ENCODE data around the gene CACNA2D1. TPM values are rescaled to one million over a fixed set of nuclear protein-coding genes. Genes with fewer than 3 reads are reported as not detected.
"Not testable (repeated sequence)": the region's sequence is repeated elsewhere in the genome, so short reads cannot be mapped to it uniquely, and the experiment has no call there.

The CACNA2D1 gene
- total RNA-seq, 1 experiment from 2014 or later = 4.3 TPM

- no peak for DNase-seq (ENCODE audit: low read depth)
These were observed 50.3 kb downstream of the CACNA2D1 start for GRCh38 chr7:82393076-82393839.

DNA sequence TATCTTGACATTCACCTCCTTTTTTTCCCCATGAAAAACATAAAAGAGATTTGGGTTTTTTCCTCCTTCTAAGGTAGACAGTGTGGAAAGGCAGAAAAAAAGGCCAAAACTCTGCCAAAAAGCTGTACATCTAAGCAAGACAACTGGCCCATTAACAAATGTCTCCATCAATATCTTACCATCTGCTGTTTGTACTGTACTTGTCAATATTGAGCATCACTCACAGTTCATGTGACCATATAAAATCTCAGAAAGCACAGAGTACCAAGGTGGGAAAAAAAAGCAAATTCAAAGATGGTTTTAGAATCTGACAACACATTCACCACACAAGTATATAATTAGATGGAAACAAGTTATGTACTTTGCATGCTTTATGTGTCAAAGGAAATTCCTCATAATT, 52.6 kb downstream of the CACNA2D1 start:
- no peak for DNase-seq (ENCODE audit: low read depth)

DNA sequence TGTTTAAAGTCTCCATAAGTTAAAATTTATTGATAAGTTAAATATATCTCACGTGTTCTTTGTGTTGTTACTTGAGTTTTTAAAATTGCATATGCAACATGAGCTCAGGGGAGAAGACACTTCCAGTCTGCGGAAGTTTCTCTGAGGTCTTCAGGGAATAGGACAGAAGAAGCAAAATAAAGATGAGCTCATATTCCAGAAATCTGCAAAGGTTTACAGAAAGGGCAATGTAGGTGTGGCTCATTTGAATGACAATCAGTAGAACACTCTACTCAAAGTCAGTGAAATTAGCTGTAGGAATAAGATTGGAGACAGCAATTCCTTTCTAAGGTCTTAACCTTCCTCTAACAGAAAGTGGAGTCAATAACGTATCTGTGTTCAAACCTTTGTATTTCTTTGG, 53.7 kb downstream of the CACNA2D1 start:
- no peak for DNase-seq (ENCODE audit: low read depth)

GRCh38 chr7:82388138-82388537, 55.4 kb downstream of the CACNA2D1 start:
- no peak for DNase-seq (ENCODE audit: low read depth)

DNA sequence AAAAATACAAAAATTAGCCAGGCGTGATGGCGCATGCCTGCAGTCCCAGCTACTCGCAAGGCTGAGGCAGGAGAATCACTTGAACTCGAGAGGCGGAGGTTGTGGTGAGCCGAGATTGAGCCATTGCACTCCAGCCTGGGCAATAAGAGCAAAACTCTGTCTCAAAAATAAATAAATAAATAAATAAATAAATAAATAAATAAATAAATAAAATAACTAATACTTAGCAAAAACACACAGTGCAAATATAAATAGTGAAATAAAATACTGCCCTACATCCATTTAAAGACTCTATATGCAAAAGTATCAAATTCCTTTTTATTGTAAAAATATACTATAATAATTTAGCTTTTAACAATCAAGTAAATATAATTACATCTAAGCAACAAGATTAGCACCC, 57.0 kb downstream of the CACNA2D1 start:
- not testable (repeated sequence) for DNase-seq (ENCODE audit: low read depth)

- DNase-seq (ENCODE audit: low read depth) = no peak
These were observed 58.8 kb downstream of the CACNA2D1 start for GRCh38 chr7:82384779-82385178.

GRCh38 chr7:82384051-82384464, 59.5 kb downstream of the CACNA2D1 start:
- no peak for DNase-seq (ENCODE audit: low read depth)

- no peak for DNase-seq (ENCODE audit: low read depth)
These were observed 61.3 kb downstream of the CACNA2D1 start for GRCh38 chr7:82382276-82382675.

DNA sequence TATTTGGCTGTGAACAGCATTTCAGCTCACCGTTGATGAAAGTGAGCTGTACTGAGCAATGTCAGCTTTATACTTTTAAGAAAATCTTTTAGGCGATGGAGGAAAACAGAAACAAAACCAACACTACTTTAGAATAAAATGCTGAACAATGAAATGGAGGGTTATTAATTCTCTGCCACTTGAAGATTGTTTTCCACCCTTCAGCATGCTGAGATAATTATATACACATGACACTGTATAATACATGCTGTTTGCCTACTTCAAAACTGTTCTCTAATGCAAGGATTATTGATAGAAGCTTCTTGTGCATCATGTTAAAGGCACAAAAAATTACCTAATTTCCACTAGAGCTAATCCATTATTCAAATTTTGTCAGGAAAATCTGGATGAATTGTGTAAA, 66.8 kb downstream of the CACNA2D1 start:
- DNase-seq (ENCODE audit: low read depth) = no peak

- DNase-seq (ENCODE audit: low read depth) = no peak
These were observed 67.9 kb downstream of the CACNA2D1 start for GRCh38 chr7:82375713-82376112.

- DNase-seq (ENCODE audit: low read depth) = no peak
These were observed 68.4 kb downstream of the CACNA2D1 start for GRCh38 chr7:82375129-82375528.

GRCh38 chr7:82373926-82374635, 69.5 kb downstream of the CACNA2D1 start:
- no peak for DNase-seq (ENCODE audit: low read depth)

DNA sequence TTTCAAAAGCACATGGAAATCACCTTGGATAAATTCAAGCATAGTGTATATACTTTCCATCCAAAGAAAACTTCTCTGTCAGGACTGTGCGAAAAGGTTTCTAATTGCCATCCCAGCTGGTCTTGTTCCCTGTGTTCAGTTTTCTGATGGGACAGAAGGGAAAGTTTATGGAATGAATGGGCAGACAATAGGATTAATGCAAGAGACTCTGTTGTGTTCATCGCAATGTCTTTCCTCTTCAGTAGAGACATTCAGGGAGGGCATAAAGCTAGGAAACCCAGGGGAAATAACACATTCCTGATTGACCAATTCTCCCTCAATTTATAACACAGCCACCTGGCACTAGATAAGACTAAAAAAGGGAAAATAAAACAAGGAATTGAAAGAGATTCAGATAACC, 78.9 kb downstream of the CACNA2D1 start:
- DNase-seq (ENCODE audit: low read depth) = no peak

- no peak for DNase-seq (ENCODE audit: low read depth)
These were observed 79.5 kb downstream of the CACNA2D1 start for GRCh38 chr7:82364048-82364447.

- DNase-seq (ENCODE audit: low read depth) = peak; percentile 37
These were observed 81.4 kb downstream of the CACNA2D1 start for GRCh38 chr7:82362129-82362706.

DNA sequence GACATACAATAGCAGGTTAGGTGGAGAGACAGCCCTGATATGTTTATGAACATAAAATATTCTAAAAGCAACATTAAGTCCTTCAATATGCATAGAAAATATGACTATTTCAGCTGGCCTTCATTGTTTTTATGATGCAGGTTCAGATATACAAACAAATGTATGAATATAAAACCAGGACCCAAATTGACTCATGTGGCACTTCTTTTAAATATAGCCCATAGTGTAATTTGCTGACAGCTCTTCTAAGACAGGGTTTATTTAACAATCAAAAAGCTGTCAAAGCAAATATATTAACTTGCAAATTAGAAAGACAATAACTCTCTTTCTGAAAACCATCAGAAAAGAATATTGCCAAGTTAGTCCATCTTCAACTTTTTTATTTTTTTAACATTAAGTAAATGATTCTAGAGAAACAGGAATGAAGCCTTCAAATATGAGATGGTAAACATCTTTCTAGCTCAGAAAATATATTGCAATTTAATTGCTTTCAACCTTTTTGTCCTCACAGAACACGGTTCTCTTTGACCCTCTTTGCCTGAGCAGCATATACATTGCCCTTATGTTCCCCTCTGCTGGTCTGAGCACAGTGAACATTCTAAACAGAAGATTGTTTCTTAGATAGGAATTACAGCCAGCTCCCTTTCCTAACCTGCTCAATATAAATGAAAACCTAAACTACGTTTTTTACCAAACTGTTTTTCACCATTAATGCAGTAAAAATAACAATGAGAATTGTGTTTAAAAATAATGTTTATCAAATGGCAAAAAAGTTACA, 82.8 kb downstream of the CACNA2D1 start:
- no peak for DNase-seq (ENCODE audit: low read depth)

GRCh38 chr7:82359426-82359825, 84.2 kb downstream of the CACNA2D1 start:
- no peak for DNase-seq (ENCODE audit: low read depth)

DNA sequence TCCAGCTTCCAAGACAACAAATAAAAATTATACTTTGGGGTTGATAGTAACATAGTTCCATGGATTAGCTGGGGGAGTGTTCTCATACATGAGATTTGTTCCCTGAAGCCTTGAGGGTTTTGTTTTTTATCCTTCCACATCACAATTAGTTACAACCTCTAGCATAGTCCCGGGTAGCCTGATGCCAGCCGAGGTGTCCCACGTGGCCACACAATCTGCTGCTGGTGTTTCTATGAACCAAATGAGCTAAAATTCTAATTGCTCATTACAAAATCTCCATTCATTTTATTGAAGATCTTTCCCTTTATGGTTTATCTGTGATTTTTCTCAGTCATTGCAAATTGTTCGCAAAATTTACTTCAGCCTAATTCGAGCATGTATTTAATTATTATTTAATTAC, 84.7 kb downstream of the CACNA2D1 start:
- DNase-seq (ENCODE audit: low read depth) = no peak

- no peak for DNase-seq (ENCODE audit: low read depth)
These were observed 85.5 kb downstream of the CACNA2D1 start for GRCh38 chr7:82358009-82358578.

DNA sequence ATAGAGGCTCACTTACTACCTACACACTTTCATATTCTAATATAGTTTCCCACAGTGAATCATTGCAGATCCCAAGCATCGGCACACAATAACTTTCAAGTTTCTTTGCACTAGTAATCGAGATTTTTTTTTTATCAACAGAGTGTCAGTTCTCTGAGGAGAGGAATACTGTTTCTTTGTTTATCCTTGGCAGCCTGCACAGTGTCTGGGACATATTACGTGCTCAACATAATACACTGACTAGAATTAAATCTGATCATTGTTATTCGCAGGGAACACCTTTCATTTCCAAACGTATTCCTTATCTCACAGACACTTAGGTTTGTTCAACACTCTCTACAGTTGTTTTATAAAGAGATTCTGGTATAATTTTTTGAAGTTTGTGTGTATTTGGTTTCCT, 95.3 kb downstream of the CACNA2D1 start:
- DNase-seq (ENCODE audit: low read depth) = no peak

DNA sequence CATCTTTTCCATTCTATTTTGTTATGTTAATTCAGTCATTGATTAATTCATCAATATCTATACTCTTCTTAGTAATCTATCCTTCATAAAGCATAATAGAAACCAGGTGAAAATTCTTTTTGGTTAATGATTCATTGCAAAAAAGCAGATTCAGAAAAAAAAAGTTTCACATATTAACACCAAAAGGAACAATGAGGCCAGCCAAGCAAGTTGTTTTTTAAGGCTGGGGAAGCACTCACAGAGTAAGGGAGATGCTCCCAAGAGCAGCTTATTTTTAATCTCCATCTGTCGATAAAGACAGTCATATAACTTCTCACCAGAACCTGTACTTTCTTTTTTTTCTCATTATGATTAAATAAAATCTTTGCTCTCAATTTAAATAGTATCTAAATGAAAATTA, 95.8 kb downstream of the CACNA2D1 start:
- no peak for DNase-seq (ENCODE audit: low read depth)

- no peak for DNase-seq (ENCODE audit: low read depth)
These were observed 97.7 kb downstream of the CACNA2D1 start for GRCh38 chr7:82345886-82346285.

Data from Daoy (cell line).